Mucosa of stomach (tissue), 1 donor: ENCODE results near the gene PVR.
A peak's percentile ranks its signal among the peaks of the same experiment; 100 is the strongest.
"Not testable (repeated sequence)": the region's sequence is repeated elsewhere in the genome, so short reads cannot be mapped to it uniquely, and the experiment has no call there.

Experiments used
- H3K27me3 ChIP-seq: one replicate; pipeline ENCODE4 v1.7.0; 2013; ENCODE audit warnings: mild to moderate bottlenecking, low read length; ENCODE audit not compliant: control insufficient read depth, insufficient read depth
- H3K36me3 ChIP-seq: one replicate; pipeline ENCODE4 v1.7.0; 2013; ENCODE audit warnings: low read length; ENCODE audit not compliant: control insufficient read depth, insufficient read depth
- H3K4me1 ChIP-seq: one replicate; pipeline ENCODE4 v1.7.0; 2013; ENCODE audit warnings: mild to moderate bottlenecking, low read length; ENCODE audit not compliant: control insufficient read depth, insufficient read depth
- H3K4me3 ChIP-seq: one replicate; pipeline ENCODE4 v1.7.0; 2013; ENCODE audit warnings: low read length
- H3K9ac ChIP-seq: one replicate; pipeline ENCODE4 v1.7.0; 2013; ENCODE audit warnings: mild to moderate bottlenecking, low read length, moderate library complexity
- H3K9me3 ChIP-seq: one replicate; pipeline ENCODE4 v1.7.0; 2013; ENCODE audit warnings: mild to moderate bottlenecking, low read length, moderate library complexity; ENCODE audit not compliant: control insufficient read depth
- donor health status: Pancreatic carcinoma.

Gene PVR

GRCh38 chr19:44698492-44699201 is 54.9 kb downstream of the PVR start, which contains the start of gene CEACAM16:
CEACAM16 (plus strand) TSS chr19:44699151; CDS start chr19:44701457, 2,306 bp downstream.
- Histone ChIP-seq H3K27me3 (no peaks in the 10 kb centered on the region), H3K4me1 (peaks cover 48% of the 10 kb centered on the region), H3K36me3 (no peaks in the 10 kb centered on the region), H3K4me3 (no peak within 1 kb of the TSS), H3K9me3 (no peaks in the 10 kb centered on the region), H3K9ac (peak within 1 kb of the TSS; percentile 22)

- Histone ChIP-seq H3K4me1 (peaks cover 31% of the 10 kb centered on the region), H3K27me3 (no peaks in the 10 kb centered on the region), H3K9me3 (no peaks in the 10 kb centered on the region), H3K9ac (no peak overlapping the region), H3K4me3 (no peak overlapping the region), H3K36me3 (no peaks in the 10 kb centered on the region)
These were observed 56.8 kb downstream of the PVR start for GRCh38 chr19:44700547-44700946.

GRCh38 chr19:44701228-44701627 is 57.5 kb downstream of the PVR start:
- Histone ChIP-seq H3K9me3 (no peaks in the 10 kb centered on the region), H3K9ac (no peak overlapping the region), H3K27me3 (no peaks in the 10 kb centered on the region), H3K4me3 (no peak overlapping the region), H3K36me3 (no peaks in the 10 kb centered on the region), H3K4me1 (peaks cover 27% of the 10 kb centered on the region)

GRCh38 chr19:44702551-44703176 is 59.0 kb downstream of the PVR start:
- H3K4me3 ChIP-seq: no peak overlapping the region
- H3K9ac ChIP-seq: no peak overlapping the region
- H3K4me1 ChIP-seq: peaks cover 19% of the 10 kb centered on the region
- no peaks in the 10 kb centered on the region for H3K27me3 ChIP-seq
- H3K9me3 ChIP-seq: no peaks in the 10 kb centered on the region
- no peaks in the 10 kb centered on the region for H3K36me3 ChIP-seq

GRCh38 chr19:44703336-44704078 is 59.8 kb downstream of the PVR start:
- no peaks in the 10 kb centered on the region for H3K36me3 ChIP-seq
- H3K4me3 ChIP-seq: no peak overlapping the region
- H3K9ac ChIP-seq: no peak overlapping the region
- H3K9me3 ChIP-seq: no peaks in the 10 kb centered on the region
- no peaks in the 10 kb centered on the region for H3K27me3 ChIP-seq
- H3K4me1 ChIP-seq: peaks cover 10% of the 10 kb centered on the region

- peaks cover 7% of the 10 kb centered on the region for H3K4me1 ChIP-seq
- H3K4me3 ChIP-seq: no peak overlapping the region
- no peak overlapping the region for H3K9ac ChIP-seq
- no peaks in the 10 kb centered on the region for H3K27me3 ChIP-seq
- no peaks in the 10 kb centered on the region for H3K9me3 ChIP-seq
- H3K36me3 ChIP-seq: no peaks in the 10 kb centered on the region
These were observed 61.3 kb downstream of the PVR start for GRCh38 chr19:44704982-44705381.

- no peak overlapping the region for H3K4me3 ChIP-seq
- no peak overlapping the region for H3K9ac ChIP-seq
- no peaks in the 10 kb centered on the region for H3K9me3 ChIP-seq
- H3K27me3 ChIP-seq: no peaks in the 10 kb centered on the region
- no peaks in the 10 kb centered on the region for H3K36me3 ChIP-seq
- H3K4me1 ChIP-seq: peaks cover 6% of the 10 kb centered on the region
These were observed 61.8 kb downstream of the PVR start for GRCh38 chr19:44705502-44706010.

GRCh38 chr19:44706506-44707236 is 63.0 kb downstream of the PVR start:
- no peaks in the 10 kb centered on the region for H3K36me3 ChIP-seq
- H3K27me3 ChIP-seq: no peaks in the 10 kb centered on the region
- no peaks in the 10 kb centered on the region for H3K9me3 ChIP-seq
- H3K4me1 ChIP-seq: no peaks in the 10 kb centered on the region
- no peak overlapping the region for H3K9ac ChIP-seq
- no peak overlapping the region for H3K4me3 ChIP-seq

GRCh38 chr19:44707794-44708193 is 64.1 kb downstream of the PVR start:
- Histone ChIP-seq H3K4me3 (no peak overlapping the region), H3K27me3 (no peaks in the 10 kb centered on the region)

GRCh38 chr19:44708940-44709339 is 65.2 kb downstream of the PVR start:
- Histone ChIP-seq H3K9ac (no peak overlapping the region), H3K36me3 (no peaks in the 10 kb centered on the region), H3K4me3 (no peak overlapping the region), H3K9me3 (no peaks in the 10 kb centered on the region), H3K4me1 (no peaks in the 10 kb centered on the region), H3K27me3 (no peaks in the 10 kb centered on the region)

More at GRCh38 chr19:44707794-44708193, 64.1 kb downstream of the PVR start:
- Histone ChIP-seq H3K9ac (no peak overlapping the region), H3K4me1 (no peaks in the 10 kb centered on the region), H3K36me3 (no peaks in the 10 kb centered on the region), H3K9me3 (no peaks in the 10 kb centered on the region)

GRCh38 chr19:44709434-44710266 is 65.9 kb downstream of the PVR start:
- not testable (repeated sequence) for H3K4me3 ChIP-seq, H3K36me3 ChIP-seq, H3K9ac ChIP-seq, H3K9me3 ChIP-seq, H3K4me1 ChIP-seq, H3K27me3 ChIP-seq
